HS-27A (cell line): ENCODE results near the gene CDK13.

Experiments
- DNase-seq: peaks from one replicate; pipeline ENCODE4 v3.0.0-alpha.2; 2012; ENCODE audit warnings: low read depth, missing footprints

The CDK13 gene

DNA sequence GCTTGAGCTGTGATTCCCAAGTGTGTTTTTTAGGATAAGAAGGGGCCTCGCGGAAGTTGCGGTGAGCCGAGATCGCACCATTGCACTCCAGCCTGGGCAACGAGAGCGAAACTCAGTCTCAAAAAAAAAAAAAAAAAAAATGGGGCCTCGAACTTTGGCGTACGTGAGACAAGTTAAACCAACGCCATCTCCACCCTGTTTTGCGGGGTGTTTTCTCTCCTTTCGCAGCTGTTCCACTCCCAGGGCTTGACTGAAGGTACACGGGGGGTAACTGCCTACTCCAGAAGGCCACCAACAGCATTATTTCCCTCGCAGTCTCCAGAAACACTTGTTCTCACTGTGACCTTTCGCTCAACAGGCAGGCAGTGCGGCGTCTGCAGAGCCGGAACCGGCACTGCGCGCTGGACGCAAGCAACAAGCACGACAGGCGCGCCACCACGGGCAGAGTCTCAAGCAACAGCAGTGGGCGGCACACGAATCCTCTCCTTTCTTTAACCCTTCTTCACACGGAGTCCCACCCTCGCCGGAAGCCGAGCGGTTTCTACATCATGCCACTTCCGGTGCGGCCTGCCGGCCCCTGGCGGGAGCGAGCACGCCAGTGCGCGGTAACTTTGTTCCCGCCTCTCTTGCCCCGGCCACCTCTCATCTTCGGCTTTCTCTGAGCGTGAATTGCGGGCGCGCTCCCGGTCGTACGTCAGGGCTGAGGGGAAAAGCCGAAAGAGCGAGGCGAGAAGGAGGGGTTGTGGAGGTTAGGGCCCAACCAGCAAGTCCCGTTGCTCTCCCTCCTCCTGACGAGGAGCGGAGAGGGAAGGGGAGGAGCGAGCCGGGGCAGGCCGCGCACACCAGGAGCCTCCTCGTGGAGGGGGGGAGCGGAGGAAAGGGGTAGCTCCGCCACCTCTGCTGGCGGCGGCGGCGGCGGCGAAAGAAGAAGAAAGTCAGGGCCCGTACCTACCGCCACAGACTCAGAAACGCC, 814 bp upstream of the CDK13 start:
- peak; percentile 94 for DNase-seq

DNA sequence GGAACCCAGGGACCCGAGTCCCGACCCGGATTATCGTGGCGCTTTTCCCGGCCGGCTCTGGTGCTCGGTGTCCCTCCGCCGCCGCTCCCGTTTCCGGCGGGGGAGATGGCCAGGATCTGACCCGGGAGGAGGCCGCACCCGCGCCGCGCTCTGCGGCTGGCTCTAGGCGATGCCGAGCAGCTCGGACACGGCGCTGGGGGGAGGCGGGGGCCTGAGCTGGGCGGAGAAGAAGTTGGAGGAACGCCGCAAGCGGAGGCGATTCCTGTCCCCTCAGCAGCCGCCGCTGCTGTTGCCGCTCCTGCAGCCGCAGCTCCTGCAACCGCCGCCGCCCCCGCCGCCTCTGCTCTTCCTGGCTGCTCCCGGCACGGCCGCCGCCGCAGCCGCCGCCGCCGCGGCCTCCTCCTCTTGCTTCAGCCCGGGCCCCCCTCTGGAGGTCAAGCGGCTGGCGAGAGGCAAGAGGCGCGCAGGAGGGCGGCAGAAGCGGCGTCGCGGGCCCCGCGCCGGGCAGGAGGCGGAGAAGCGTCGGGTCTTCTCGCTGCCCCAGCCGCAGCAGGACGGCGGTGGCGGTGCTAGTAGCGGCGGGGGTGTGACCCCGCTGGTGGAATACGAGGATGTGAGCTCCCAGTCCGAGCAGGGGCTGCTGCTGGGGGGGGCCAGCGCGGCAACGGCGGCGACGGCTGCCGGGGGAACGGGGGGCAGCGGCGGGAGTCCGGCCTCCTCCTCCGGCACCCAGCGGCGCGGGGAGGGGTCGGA, 593 bp downstream of the CDK13 start:
- DNase-seq: no peak

DNA sequence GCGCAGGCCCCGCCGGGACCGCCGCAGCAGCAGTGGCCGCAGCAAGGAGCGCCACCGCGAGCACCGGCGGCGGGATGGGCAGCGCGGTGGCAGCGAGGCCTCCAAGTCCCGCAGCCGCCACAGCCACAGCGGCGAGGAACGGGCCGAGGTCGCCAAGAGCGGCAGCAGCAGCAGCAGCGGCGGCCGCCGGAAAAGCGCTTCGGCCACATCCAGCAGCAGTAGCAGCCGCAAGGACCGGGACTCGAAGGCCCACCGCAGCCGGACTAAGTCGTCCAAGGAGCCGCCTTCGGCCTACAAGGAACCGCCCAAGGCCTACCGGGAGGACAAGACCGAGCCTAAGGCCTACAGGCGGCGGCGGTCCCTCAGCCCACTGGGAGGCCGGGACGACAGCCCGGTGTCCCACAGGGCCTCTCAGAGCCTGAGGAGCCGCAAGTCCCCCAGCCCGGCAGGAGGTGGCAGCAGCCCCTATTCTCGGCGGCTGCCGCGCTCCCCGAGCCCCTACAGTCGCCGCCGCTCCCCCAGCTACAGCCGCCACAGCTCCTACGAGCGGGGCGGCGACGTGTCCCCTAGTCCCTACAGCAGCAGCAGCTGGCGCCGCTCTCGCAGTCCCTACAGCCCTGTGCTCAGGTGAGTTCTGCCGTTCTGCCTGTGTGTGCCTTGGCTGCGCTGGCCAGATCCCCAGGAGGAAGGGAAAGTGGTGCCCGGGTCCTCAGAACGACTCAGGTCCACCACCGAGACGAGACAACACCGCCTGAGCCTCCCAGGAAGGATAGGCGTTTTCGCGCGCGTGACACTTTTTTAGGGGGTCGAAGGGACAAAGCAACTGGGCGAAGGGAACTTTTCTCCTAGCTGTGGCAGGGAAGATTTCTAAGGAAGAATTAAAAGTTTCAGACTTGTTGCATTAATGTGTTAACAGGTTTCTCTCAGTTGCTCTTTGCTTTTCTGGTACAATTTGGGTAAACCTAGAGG, 1.5 kb downstream of the CDK13 start:
- DNase-seq: no peak

DNA sequence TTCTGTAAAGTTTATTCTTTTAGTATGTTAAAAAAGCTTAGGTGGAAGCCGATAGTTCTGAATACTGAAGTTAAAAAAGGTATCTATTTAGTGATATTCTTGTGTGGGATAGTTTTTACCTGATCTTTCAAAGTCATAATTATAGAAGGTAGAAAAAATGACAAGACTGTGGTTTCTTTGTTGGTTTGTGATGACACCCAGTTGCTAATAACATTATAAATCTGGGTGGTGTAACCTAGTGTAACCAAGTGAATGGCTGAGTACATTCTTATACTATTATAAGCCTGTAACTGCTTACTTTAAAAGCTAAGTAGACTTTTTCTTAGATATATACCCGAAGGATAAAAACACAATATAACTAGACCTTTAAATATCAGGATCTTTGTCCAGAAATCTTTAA, 2.3 kb downstream of the CDK13 start:
- no peak for DNase-seq

DNA sequence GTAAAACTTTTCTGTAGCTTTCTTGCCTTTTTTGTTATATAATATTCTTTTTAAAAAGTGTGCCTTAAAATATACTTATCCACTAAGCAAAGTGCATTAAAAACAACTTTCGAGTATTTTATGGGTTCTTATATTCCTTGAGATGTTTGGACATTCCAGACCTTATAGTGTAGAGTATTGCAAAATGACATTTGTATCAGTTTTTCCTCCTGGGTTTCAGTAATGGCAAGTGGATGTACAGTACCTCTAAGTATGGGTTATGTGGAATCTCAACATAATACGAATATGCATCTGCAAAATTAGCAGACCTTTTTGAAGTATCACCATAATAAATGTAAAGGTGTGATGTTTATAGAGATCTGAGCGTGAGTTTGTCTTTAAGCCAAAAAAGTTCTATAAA, 2.7 kb downstream of the CDK13 start:
- no peak for DNase-seq

DNA sequence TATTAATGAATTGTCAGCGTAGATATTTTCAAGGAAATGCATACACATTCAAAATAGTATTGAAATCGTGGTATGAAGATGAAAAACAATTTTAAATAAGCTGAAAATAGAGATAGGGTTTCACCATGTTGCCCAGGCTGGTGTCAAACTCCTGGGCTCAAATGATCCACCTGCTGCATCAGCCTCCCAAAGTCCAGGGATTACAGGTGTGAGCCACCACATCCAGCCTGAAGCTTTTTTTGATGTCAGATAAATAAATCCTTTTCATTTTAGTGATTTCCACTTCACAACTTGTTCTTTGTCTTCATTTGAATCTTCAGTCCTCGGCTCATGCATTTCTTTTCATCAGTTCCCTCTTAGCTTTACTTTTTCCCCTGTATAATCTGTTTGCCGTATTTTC, 4.6 kb downstream of the CDK13 start:
- DNase-seq: no peak

DNA sequence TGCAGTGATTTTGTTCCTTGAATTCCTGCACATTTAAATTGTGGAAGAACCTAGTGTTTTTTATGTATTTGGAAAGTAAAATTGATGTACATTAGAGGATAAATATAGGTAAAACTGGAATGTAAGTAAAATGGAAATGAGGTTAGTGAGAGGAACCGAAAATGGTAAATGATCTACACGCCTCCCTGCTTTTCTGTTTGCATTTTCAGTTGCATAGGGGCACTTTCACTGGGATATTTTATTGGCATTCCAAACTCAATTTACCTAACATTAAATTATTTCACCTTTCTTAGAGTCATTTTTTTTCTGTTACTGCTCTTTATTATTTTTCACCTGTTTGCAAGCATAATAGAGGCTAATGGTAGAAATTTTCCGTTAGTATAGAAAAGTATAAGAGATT, 8.0 kb downstream of the CDK13 start:
- DNase-seq: no peak

DNA sequence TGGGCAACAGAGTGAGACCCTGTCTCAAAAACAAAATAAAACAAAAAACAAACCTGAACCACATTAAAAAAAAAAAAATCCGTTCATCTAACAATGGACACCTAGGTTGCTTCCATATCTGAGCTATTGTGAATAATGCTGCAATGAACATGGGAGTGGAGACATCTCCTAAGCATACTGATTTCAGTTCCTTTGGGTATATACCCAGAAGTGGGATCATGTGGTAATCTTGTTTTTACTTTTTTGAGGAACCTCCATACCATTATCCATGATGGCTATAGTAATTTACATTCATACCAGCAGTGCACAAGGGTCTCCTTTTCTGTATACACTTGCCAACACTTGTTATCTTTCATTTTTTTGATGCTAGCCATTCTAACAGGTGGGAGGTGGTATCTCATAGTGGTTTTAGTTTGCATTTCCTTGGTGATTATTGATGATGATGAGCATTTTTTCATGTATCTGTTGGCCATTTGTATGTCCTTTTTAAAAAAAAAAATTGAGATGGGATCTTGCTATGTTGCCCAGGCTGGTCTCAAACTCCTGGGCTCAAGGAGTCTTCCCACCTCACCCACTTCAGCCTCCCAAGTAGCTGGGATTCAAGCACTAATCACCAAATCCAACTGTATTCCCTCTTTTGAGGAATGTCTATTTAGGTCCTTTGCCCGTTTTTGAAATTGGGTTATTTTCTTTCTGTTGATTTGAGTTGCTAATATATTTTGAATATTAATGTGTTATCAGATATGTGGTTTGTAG, 17.5 kb downstream of the CDK13 start:
- no peak for DNase-seq

DNA sequence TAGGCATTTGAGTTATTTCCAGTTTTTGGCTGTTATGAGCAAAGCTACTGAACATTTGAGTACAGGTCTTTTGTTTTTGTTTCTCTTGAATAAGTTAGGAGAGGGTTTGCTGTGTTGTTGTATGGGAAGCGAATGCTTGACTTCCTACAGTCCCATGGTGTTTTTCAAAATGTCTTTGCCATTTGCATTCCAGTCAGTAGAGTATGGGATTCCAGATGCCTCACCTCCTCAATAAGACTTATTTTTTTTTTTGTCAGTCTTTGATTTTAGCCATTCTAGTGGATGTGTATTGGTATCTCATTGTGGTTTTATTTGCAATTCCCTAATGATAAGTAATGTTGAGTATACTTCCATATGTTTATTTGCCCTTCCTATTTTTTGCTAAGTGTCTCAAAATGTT, 19.4 kb downstream of the CDK13 start:
- no peak for DNase-seq

DNA sequence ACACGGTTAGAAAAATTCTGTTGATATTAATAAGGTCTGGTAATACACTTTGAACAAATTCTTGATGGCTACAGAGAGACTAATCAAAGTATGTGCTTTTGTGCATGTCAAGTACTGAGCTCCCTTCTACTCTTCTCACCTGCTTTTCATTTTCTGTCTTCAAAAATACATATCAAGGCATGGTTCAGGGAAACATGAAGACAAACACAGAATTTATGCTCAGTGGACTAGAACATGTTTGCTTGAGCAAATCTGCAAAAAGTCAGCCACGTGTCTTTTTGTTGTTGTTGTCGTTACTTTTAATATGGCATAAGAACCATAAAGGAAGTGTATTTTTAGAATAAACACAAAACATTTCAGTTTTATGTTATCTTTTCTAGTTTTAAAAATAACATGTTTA, 21.9 kb downstream of the CDK13 start:
- DNase-seq: no peak

DNA sequence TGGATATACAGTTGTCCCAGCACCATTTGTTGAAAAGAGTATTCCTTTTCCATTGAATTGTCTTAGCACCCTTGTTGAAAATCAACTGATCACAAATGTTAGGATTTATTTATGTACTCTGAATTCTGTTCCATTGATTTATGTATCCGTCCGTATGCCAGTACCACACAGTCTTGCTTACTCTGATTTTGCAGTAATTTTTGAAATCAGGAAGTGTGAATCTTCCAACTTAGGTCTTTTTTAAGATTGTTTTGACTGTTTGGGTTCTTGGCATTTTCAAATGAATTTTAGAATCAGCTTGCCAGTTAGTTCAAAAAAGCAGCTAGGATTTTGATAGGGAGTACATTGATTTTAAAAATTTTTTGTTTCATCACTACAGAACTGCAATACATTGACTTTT, 23.7 kb downstream of the CDK13 start:
- no peak for DNase-seq

DNA sequence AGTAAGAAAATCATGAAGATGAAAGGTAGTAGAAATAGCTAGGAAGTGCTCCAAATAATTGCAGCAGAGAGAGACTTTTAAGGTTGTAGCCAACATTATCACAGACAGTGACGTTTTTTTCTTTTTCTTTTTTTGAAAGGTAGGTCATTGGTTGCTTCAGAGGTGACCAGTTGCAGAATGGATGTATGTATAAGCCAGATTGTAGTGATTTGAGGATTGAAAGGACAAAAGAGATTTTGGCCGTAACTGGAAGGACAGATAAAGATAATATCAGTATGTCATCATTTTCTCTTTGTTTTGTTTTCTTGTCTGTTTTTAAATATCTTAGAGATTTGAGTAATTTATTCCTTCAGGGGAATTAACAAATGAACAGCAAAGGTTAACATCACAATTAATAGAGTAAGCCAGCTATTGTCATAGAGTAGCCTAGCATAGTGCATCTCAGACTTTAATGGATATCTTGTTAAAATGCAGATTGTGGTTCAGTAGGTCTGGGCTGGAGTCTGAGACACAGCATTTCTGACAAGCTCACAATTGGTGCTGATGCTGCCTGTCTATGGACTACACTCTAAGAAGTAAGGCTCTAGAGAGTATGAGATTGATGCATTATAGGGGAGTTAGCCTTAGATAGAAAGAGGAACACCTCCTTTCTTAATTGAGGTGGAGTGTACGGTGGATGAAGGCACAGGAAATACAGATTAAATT, 28.3 kb downstream of the CDK13 start:
- DNase-seq: no peak

DNA sequence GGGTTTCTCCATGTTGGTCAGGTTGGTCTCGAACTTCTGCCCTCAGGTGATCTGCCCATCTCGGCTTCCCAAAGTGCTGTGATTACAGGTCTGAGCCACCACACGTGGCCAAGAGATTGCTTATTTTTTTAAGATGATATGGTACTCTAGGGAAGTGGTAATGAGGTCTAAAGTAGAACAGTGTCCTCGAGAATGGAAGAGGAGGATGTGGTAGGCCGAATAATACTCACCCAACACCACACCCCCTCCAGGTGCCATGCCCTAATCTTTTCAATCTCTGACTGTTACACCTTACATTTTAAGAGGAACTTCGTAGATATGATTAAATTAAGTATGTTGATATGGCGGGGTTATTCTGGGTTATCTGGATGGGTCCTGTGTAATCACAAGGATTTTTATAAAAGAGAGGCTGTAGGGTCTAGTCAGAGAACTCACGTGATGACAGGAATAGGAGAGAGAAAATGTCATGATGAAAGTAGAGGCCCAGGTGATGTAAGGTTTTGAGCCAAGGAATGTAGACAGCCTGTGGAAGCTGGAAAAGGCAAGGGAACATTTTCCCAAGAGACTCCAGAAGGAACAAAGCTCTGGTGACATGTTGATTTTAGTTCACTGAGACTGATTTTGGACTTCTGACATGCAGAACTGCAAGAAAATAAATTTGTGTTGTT, 29.5 kb downstream of the CDK13 start:
- DNase-seq: no peak

DNA sequence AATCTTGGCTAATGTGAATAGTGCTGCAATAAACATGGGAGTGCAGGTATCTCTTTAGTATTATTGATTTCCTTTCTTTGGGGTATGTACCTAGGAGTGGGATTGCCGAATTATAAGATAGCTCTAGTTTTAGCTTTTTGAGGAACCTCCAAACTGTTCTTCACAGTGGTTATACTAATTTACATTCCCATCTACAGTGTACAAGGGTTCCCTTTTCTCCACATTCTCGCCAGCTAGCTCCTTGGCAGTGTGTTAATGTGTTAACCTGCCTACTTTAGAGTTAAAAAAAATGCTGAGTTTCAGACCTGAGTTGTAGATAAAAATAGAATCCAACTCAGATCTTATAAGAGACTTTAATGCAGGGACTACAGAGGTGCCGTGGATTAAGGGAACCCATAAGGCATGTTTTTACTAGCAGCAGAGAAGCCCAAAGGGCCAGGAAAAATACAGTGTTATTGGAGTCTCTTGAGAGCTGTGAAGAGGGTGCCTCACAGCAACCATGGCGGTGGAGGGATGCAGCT, 35.4 kb downstream of the CDK13 start:
- DNase-seq: no peak

DNA sequence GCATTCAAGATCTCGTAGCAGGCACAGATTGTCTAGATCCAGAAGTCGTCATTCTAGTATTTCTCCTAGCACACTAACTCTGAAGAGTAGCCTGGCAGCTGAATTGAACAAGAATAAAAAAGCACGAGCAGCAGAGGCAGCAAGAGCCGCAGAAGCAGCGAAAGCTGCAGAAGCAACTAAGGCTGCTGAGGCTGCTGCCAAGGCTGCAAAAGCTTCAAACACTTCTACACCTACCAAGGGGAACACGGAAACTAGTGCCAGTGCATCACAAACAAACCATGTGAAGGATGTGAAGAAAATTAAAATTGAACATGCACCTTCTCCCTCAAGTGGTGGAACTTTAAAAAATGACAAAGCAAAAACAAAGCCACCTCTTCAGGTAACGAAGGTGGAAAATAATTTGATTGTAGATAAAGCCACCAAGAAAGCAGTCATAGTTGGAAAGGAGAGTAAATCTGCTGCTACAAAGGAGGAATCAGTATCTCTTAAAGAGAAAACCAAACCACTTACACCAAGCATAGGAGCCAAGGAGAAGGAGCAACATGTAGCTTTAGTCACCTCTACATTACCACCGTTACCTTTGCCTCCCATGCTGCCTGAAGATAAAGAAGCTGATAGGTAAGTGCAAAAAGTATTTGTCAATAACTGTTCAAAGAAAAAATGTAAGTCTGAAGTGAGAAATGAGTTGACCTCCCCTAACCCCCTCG, 37.7 kb downstream of the CDK13 start:
- no peak for DNase-seq

DNA sequence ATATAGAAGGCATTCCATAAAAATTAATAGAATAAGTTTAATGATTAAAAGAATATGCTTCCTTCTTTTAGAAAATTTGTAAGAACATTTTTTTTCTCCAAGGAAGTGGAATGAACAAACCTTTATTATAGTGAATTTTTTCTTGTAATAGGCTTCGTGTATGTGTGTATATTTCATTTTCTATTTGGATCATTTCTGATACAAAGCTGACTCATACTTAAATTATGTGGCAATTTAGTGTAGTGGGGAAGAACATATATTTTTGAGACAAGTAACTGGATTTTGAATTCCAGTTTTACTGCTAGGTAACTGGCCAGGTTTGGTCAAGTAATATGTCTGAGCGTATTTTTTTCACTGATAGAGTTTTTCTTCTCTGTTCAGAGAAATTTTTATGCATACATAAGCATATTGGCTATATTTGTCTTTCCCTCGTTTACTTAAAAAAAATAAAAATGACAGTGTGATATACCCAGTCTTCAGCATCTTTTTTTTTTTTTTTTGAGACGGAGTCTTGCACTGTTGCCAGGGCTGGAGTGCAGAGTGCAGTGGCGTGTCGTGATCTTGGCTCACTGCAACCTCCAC, 50.8 kb downstream of the CDK13 start:
- DNase-seq: no peak

DNA sequence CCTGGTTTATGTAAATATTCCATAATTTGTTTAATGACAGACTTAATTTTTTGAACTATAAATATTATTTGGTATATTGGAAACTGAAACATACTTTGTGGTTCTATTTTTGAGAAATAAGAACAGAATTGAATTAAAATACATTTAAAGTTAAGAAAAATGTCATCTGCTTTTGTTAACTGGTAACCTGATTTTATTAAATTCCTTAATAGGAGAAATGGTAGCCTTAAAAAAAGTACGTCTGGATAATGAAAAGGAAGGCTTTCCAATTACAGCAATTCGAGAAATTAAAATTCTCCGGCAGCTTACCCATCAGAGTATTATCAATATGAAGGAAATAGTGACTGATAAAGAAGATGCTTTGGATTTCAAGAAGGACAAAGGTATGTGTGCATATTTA, 51.6 kb downstream of the CDK13 start:
- no peak for DNase-seq

DNA sequence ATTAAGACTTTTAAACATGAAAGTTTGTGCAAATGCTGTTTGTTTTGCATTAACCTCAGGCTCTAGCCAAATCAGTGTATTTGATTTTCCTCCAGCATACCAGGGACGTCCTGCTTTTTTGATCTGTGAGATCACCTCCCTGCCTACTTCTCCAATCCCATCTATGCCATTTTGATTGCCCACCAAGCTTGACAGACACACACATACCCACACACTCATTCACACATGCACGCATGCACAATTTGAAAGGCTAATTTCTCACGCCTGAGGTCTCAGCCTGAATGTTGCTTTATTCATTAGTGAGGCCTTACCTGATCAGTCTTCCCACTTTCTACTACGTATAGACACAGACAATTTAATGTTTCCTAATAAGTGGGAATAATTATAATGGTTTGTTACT, 53.5 kb downstream of the CDK13 start:
- no peak for DNase-seq
